ENCODE data around the gene PPP4R4.

PPP4R4 gene

DNA sequence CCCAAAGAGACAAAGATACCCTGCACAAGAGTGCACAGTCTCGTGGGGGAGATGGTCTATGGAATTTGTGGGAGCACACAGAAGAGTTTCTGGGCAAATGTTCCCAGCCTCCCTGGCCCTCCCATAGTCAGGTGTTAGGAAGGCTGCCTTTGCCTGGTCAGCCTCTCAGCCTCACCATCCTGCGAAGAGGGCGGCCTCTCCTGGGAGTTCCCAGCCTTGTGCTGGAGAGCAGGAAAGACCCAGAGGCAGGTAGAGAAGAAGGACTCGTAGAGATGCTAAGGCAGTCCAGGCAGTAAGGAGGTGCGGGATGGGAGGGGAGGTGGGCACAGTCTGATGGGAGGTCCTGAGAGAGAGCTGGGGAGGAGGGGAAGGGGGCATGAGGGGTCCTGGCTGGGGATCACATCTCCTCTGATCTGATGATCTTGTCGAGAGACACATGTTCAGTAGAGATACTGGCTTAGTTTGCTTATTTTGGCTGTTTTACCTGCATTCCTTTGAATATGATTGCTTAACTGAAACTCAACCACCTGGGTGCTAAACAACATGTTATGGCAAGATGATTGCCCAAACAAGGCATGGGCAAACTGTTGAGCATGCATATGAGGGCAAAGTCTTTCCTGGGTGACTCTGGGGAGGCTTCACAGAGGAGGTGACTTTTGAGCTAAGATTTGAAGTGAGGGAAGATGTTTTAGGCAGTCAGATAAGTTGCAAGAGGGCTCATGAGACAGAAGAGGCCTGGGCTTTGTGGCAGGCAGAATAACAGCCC is 138.5 kb downstream of the PPP4R4 start:
- no peak for ATAC-seq

GRCh38 chr14:94313991-94314655 is 140.0 kb downstream of the PPP4R4 start:
- no peak for ATAC-seq

DNA sequence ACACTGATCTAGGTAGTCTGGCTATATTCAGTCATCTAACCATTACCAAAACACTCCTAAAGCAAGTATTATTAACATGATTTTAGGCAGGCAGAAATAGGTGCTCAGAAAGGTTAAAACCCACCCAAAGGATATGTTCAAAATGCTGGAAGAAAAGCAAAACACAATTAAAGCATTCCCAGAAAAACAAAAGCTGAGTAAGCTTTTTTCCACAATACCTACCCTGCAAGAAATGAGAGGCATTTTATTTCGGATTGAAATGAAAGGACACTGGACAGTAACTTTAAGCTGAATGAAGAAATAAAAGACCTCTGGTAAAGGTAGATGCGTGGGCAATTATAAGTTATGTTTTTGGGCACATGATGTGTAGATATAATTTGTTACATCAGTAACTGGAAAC is 140.8 kb downstream of the PPP4R4 start:
- ATAC-seq: no peak

DNA sequence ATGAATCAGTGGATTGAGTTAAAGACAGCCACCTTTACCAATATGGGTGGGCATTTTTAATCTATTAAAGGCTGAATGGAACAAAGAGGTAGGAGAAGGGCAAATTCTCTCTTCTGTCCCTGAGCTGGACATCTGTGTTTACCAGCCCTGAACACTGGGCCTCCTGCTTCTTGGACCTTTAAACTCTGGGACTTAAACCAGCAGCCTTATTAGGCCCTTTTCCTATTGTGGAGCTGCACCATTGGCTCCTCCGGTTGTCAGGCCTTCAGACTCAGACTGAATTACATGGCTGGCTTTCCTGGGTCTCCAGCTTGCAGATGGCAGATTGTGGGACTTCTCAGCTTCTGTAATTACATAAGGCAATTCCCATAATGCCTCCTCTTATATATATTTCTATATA is 142.6 kb downstream of the PPP4R4 start:
- no peak for ATAC-seq

GRCh38 chr14:94317259-94317658 is 143.1 kb downstream of the PPP4R4 start:
- no peak for ATAC-seq

DNA sequence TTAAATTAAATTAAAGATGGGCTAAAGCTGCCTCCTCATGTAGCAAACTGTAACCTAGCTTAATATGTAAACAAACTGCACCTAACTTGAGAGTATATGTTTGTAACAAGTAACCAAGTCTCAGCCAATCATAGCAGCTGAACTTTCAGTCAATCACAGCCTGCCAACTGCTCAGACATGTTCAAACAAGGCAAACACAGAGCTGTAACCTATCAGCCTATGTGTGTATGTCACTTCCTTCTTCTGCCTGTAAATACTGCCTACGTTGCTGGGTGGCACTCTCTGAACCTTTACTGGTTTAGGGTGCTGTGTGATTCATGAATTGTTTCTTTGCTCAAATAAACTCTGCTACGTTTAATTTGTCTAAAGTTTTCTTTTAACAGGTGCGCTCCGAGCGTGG is 146.1 kb downstream of the PPP4R4 start:
- ATAC-seq: no peak

DNA sequence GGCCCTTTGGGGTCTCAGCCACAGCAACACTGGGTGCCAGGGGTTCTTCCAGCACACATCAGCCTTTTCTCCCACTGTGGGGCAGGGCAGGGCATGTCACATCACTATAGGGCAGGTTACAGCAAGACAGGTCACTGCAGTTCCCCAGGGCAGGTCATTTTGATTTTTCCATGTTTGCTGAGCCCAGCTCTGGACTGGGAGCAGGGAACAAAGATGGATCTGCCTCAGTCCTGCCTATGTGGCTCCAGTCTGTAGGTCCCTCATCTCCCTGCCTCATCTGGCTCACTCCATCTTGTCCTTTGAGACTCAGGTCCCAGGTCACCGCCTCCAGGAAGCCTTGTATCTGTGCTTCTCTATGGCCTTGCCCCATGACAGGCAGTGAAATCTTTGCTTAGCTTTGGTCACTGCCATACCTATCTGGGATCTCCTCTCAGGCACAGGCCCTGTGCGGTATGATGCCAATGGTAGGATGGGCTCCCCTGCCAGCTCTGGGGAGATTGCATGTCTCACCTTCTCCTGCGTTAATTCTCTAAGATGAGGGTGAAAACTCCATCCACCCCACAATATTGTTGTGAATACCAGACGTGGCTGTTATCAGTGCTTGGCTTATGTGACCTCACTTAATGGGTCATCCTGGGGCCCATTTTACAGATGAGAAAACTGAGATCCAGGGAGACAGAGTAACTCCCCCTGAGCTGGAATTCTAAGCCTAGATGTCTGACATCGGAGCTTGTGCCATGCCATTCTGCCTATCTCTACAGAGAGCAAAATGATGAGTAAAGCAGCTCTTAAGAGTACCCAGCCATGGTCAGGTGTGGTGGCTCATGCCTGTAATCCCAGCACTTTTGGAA is 147.5 kb downstream of the PPP4R4 start:
- ATAC-seq: no peak

GRCh38 chr14:94322648-94323570 is 148.8 kb downstream of the PPP4R4 start, which contains the start of gene SERPINA6:
Gene SERPINA6, minus strand, starts transcription at chr14:94323336. Its CDS starts 8,688 bp downstream, at chr14:94314648.
- ATAC-seq: no peak

DNA sequence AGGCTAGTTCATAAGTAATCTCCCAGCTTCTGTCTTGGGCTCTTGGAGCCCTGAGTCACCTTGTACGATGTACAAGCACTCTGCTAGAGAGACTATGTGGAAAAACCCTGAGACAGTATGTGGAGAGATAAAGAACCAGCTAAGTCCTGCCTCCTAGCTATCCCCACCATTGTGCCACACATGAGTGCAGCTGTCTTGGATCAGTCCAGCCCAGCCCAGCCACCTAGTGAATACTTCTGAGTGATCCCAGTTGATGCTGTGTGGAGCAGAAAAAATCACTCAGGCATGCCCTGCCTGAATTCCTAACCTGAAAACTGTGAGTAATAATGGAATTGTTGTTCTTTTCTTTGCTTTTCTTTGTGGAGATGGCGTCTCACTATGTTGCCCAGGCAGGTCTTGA is 154.1 kb downstream of the PPP4R4 start:
- ATAC-seq: no peak

All from activated CD4-positive, CD25-positive, alpha-beta regulatory T cell treated with anti-CD3 and anti-CD28 coated beads, Interleukin-2, amount 50 U/mL, for 24 hours (primary cell).